ENCODE data around the gene MARCHF6. TPM values are rescaled to one million over a fixed set of nuclear protein-coding genes. Genes with fewer than 3 reads are reported as not detected.

The MARCHF6 gene
- total and polyA plus RNA-seq, 9 of the 15 experiments (the other 6 are each of a cell fraction or from before 2014, with no cell fraction given): 74.1 to 456 (median 116) TPM

DNA sequence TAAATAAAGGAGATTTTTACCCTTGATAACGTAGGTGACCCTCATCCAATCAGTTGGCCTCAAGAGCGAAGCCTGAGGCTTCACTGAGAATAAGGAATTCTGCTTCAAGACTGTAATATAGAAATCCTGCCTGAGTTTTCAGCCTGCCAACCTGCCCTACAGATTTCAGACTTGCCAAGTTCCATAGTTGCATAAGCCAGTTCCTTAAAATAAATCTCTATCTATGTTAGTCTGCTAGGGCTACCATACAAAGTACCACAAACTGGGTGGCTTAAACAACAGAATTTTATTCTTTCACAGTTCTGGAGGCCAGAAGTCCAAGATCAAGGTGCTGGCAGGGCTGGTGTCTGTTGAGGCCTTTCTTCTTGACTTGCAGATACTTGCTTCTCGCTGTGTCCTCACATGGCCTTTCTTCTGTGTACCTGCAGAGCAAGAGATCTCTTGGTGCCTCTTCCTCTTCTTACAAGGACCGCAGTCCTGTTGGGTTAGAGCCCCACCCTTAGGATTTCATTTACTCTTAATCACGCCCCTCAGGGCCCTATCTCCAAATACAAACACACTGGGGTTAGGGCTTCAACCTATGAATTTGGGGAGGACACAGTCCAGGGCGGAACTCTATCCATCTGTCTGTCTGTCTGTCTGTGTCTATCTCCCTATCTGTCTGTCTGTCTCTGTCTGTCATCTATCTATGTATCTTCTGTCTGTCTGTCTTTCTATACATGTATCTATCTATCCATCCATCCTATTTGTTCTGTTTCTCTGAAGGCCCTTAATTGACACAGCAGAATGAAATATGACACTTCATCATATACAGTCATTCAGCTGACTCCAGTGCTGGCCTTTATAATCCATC, 28.8 kb upstream of the MARCHF6 start (continued):
- TF ChIP-seq, protein P1, sequence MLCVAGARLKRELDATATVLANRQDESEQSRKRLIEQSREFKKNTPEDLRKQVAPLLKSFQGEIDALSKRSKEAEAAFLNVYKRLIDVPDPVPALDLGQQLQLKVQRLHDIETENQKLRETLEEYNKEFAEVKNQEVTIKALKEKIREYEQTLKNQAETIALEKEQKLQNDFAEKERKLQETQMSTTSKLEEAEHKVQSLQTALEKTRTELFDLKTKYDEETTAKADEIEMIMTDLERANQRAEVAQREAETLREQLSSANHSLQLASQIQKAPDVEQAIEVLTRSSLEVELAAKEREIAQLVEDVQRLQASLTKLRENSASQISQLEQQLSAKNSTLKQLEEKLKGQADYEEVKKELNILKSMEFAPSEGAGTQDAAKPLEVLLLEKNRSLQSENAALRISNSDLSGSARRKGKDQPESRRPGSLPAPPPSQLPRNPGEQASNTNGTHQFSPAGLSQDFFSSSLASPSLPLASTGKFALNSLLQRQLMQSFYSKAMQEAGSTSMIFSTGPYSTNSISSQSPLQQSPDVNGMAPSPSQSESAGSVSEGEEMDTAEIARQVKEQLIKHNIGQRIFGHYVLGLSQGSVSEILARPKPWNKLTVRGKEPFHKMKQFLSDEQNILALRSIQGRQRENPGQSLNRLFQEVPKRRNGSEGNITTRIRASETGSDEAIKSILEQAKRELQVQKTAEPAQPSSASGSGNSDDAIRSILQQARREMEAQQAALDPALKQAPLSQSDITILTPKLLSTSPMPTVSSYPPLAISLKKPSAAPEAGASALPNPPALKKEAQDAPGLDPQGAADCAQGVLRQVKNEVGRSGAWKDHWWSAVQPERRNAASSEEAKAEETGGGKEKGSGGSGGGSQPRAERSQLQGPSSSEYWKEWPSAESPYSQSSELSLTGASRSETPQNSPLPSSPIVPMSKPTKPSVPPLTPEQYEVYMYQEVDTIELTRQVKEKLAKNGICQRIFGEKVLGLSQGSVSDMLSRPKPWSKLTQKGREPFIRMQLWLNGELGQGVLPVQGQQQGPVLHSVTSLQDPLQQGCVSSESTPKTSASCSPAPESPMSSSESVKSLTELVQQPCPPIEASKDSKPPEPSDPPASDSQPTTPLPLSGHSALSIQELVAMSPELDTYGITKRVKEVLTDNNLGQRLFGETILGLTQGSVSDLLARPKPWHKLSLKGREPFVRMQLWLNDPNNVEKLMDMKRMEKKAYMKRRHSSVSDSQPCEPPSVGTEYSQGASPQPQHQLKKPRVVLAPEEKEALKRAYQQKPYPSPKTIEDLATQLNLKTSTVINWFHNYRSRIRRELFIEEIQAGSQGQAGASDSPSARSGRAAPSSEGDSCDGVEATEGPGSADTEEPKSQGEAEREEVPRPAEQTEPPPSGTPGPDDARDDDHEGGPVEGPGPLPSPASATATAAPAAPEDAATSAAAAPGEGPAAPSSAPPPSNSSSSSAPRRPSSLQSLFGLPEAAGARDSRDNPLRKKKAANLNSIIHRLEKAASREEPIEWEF (CRISPR knock-in tag; IDR thresholded peaks at IDR 0.05): no peak
- TF ChIP-seq HDAC2 (IDR thresholded peaks at IDR 0.05): no peak

DNA sequence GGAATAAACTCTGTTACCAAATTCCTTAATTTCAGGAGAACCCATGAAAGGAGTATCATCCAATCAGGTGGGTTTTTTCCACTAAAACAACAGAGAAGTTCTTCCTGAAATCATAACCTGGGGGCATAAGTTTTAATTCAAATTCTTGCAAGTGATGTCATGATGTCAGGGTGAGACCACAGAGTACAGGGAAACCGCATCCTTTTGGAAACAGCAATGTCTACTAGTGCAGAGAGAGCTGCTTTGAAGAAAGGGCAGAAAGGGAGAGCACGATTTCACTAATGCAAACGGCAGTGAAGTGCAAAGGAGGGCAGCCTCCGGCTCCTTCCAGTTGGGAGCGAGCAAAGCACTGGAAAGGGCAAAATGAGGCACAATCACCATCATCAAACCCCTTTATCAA, 25.2 kb upstream of the MARCHF6 start:
- POLR2A ChIA-PET: interaction anchor here (1.4 to 2.6 kb wide), 4 partner anchors 9 to 25 kb away, joined by 3 to 12 read pairs (median 10); partner anchors contain the start of gene MARCHF6
- 50% methylated on average over 5 of the region's 5 CpGs for WGBS (ENCODE audit: insufficient coverage, low coverage, missing lambda C conversion rate)
- intact Hi-C loops (cut with micrococcal nuclease): no loop called here
- TF ChIP-seq MCM5 (IDR thresholded peaks at IDR 0.05; ENCODE audit: low read depth) (no peak), ELF2 (CRISPR knock-in tag; IDR thresholded peaks at IDR 0.05) (no peak), DIDO1 (tag; IDR thresholded peaks at IDR 0.05; ENCODE audit: low read depth) (no peak), IFI16 (CRISPR knock-in tag; IDR thresholded peaks at IDR 0.05) (no peak), TCF3 (CRISPR knock-in tag; IDR thresholded peaks at IDR 0.05) (no peak)
- TF ChIP-seq, protein P2, sequence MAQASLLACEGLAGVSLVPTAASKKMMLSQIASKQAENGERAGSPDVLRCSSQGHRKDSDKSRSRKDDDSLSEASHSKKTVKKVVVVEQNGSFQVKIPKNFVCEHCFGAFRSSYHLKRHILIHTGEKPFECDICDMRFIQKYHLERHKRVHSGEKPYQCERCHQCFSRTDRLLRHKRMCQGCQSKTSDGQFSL (CRISPR knock-in tag; IDR thresholded peaks at IDR 0.05): no peak
- TF ChIP-seq, protein P2 (tag; IDR thresholded peaks at IDR 0.05): no peak
- TF ChIP-seq, protein P3, sequence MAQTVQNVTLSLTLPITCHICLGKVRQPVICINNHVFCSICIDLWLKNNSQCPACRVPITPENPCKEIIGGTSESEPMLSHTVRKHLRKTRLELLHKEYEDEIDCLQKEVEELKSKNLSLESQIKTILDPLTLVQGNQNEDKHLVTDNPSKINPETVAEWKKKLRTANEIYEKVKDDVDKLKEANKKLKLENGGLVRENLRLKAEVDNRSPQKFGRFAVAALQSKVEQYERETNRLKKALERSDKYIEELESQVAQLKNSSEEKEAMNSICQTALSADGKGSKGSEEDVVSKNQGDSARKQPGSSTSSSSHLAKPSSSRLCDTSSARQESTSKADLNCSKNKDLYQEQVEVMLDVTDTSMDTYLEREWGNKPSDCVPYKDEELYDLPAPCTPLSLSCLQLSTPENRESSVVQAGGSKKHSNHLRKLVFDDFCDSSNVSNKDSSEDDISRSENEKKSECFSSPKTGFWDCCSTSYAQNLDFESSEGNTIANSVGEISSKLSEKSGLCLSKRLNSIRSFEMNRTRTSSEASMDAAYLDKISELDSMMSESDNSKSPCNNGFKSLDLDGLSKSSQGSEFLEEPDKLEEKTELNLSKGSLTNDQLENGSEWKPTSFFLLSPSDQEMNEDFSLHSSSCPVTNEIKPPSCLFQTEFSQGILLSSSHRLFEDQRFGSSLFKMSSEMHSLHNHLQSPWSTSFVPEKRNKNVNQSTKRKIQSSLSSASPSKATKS (CRISPR knock-in tag; IDR thresholded peaks at IDR 0.05): no peak

More for the DNA sequence above, 25.2 kb upstream of the MARCHF6 start:
- CTCF ChIA-PET (ENCODE audit: low intra/inter-chr PET ratio): no interaction called here
- Histone ChIP-seq H3K27ac (ENCODE audit: extremely low read depth, low read depth, low read length) (no peak overlapping the region), H2AFZ (ENCODE audit: low read depth, low read length) (no peak overlapping the region), H3K4me3 (no peak overlapping the region), H3K9me3 (replicated peaks; ENCODE audit: control insufficient read depth, insufficient read depth, low read depth, low read length) (no peaks in the 10 kb centered on the region; the same call in 1 of the 2 replicates), H3K79me2 (ENCODE audit: control insufficient read depth, insufficient read depth, low read length) (no peaks in the 10 kb centered on the region), H3K4me1 (replicated peaks in 1 of 2; ENCODE audit: control insufficient read depth in 2 of 2, insufficient read depth in 2 of 2, low read length in 2 of 2) (peaks cover 23 to 26% of the 10 kb centered on the region in 2 experiments), H3K9me1 (ENCODE audit: control insufficient read depth, insufficient read depth, low read length) (no peaks in the 10 kb centered on the region), H3K4me2 (ENCODE audit: insufficient read depth, low read length) (no peak overlapping the region), H3K27me3 (ENCODE audit: control insufficient read depth in 2 of 2, insufficient read depth in 2 of 2, low read length in 2 of 2) (no peaks in the 10 kb centered on the region), H3K36me3 (ENCODE audit: control insufficient read depth, insufficient read depth, low read length) (no peaks in the 10 kb centered on the region), H3K9ac (ENCODE audit: insufficient read depth in 1 of 2, low read depth in 2 of 2, low read length in 2 of 2) (no peak overlapping the region), H4K20me1 (replicated peaks; ENCODE audit: control insufficient read depth, insufficient read depth, low read length) (no peaks in the 10 kb centered on the region)
- in situ Hi-C loops (cut with MboI): no loop called here
- DNase-seq (ENCODE audit: extremely low read depth in 1 of 4, low spot score in 3 of 4) (no peak), ATAC-seq (no peak), FAIRE-seq (no peak)
- no TSS peak for BruUV-seq (replicated peaks)
